RPMI8226 (cell line): ENCODE data around the gene PGLYRP4.

Experiments used
- DNase-seq: peaks from one replicate; pipeline ENCODE4 v3.0.0-alpha.2; 2015

The PGLYRP4 gene

GRCh38 chr1:153374071-153374470, 25.4 kb upstream of the PGLYRP4 start:
- no peak for DNase-seq

- no peak for DNase-seq
Observed at GRCh38 chr1:153372571-153372970, 23.9 kb upstream of the PGLYRP4 start.

- DNase-seq: no peak
Observed at GRCh38 chr1:153371231-153371630, 22.6 kb upstream of the PGLYRP4 start.

- DNase-seq: no peak
Observed at GRCh38 chr1:153370146-153370545, 21.5 kb upstream of the PGLYRP4 start.

- DNase-seq: no peak
Observed at GRCh38 chr1:153368495-153368894, 19.9 kb upstream of the PGLYRP4 start.

- no peak for DNase-seq
Observed at GRCh38 chr1:153367090-153367489, 18.4 kb upstream of the PGLYRP4 start.

GRCh38 chr1:153366261-153366660, 17.6 kb upstream of the PGLYRP4 start:
- DNase-seq: no peak

- no peak for DNase-seq
Observed at GRCh38 chr1:153365696-153366095, 17.1 kb upstream of the PGLYRP4 start.

- DNase-seq: no peak
Observed at GRCh38 chr1:153364766-153365666, 16.4 kb upstream of the PGLYRP4 start.

- DNase-seq: no peak
Observed at GRCh38 chr1:153364156-153364555, 15.5 kb upstream of the PGLYRP4 start.

GRCh38 chr1:153363641-153364040, 15.0 kb upstream of the PGLYRP4 start:
- DNase-seq: no peak

GRCh38 chr1:153362187-153362775, 13.6 kb upstream of the PGLYRP4 start:
- no peak for DNase-seq

GRCh38 chr1:153361480-153362109, 13.0 kb upstream of the PGLYRP4 start:
- no peak for DNase-seq

- no peak for DNase-seq
Observed at GRCh38 chr1:153360592-153361479, 12.2 kb upstream of the PGLYRP4 start.

- no peak for DNase-seq
Observed at GRCh38 chr1:153360190-153360589, 11.5 kb upstream of the PGLYRP4 start.

- no peak for DNase-seq
Observed at GRCh38 chr1:153359241-153359640, 10.6 kb upstream of the PGLYRP4 start.

GRCh38 chr1:153358691-153358975, 10.0 kb upstream of the PGLYRP4 start:
- DNase-seq: no peak

GRCh38 chr1:153357853-153358690, 9.4 kb upstream of the PGLYRP4 start, which contains the start of gene S100A9:
TSS of gene S100A9 (plus strand) at chr1:153357854. CDS start at chr1:153358284, 430 bp downstream.
- DNase-seq: no peak

GRCh38 chr1:153357076-153357852, 8.6 kb upstream of the PGLYRP4 start:
- DNase-seq: peak; percentile 41

GRCh38 chr1:153356392-153357075, 7.9 kb upstream of the PGLYRP4 start:
- DNase-seq: no peak
